Measurements from ENCODE around the gene SVEP1. TPM values are rescaled to one million over a fixed set of nuclear protein-coding genes. Genes with fewer than 3 reads are reported as not detected.

SVEP1 gene
- total RNA-seq, 1 donor from 2014 or later: 7.9 TPM

DNA sequence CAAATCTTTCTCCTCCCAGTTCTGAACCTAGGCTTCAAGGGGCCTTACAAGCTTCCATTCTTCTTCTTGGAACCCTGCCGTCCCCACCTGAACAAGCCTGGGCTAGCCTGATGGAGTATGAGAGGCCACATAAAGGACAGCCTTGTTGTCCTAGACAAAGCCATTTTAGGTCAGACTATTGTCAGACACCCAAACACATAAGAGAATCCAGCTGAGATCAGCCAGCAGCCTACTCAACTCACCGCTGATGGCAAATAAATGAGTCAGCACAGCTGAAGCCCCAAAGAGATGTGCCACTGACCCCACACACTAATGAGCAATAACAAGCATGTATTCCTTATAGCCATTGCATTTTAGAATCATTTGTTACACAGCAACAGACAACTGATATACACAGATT lies 33.8 kb downstream of the SVEP1 start:
- Mint-ChIP-seq H3K27ac (no peak overlapping the region), H3K27me3 (no peaks in the 10 kb centered on the region), H3K9me3 (no peaks in the 10 kb centered on the region), H3K36me3 (no peaks in the 10 kb centered on the region), H3K4me1 (ENCODE audit: unreplicated experiment) (no peaks in the 10 kb centered on the region), H3K4me3 (no peak overlapping the region)
- TF ChIP-seq, protein P1, sequence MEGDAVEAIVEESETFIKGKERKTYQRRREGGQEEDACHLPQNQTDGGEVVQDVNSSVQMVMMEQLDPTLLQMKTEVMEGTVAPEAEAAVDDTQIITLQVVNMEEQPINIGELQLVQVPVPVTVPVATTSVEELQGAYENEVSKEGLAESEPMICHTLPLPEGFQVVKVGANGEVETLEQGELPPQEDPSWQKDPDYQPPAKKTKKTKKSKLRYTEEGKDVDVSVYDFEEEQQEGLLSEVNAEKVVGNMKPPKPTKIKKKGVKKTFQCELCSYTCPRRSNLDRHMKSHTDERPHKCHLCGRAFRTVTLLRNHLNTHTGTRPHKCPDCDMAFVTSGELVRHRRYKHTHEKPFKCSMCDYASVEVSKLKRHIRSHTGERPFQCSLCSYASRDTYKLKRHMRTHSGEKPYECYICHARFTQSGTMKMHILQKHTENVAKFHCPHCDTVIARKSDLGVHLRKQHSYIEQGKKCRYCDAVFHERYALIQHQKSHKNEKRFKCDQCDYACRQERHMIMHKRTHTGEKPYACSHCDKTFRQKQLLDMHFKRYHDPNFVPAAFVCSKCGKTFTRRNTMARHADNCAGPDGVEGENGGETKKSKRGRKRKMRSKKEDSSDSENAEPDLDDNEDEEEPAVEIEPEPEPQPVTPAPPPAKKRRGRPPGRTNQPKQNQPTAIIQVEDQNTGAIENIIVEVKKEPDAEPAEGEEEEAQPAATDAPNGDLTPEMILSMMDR (conservative IDR thresholded peaks at IDR 0.05): no peak
- no peak for DNase-seq (ENCODE audit: extremely low spot score, unreplicated experiment)

DNA sequence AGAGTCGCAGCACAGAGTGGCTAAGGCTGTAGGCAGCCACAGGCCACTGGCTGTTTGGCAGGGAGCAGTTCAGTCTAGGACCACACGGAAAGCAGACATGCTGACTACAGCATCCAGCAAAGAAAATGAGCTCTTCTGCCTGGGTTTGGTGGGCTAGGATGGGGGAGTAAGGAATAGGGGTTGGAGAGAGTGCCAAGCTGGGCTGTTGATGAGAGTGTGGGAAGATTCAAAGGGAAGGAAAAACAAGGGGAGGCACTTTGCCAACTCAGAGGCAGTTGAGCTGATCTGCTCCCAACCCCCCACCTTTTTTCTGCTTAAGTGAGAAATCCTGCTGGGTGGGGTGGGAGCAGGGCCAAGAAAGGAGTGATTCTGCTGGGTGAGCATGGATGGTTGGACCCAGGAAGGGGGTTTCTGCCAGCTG lies 35.9 kb downstream of the SVEP1 start:
- no peak for DNase-seq (ENCODE audit: extremely low spot score, unreplicated experiment)
- H3K4me1 Mint-ChIP-seq (ENCODE audit: unreplicated experiment): no peaks in the 10 kb centered on the region
- peaks cover 3% of the 10 kb centered on the region for H3K27me3 Mint-ChIP-seq
- TF ChIP-seq, protein P1 (conservative IDR thresholded peaks at IDR 0.05): no peak
- no peaks in the 10 kb centered on the region for H3K36me3 Mint-ChIP-seq
- no peaks in the 10 kb centered on the region for H3K9me3 Mint-ChIP-seq
- no peak overlapping the region for H3K4me3 Mint-ChIP-seq
- no peak overlapping the region for H3K27ac Mint-ChIP-seq

DNA sequence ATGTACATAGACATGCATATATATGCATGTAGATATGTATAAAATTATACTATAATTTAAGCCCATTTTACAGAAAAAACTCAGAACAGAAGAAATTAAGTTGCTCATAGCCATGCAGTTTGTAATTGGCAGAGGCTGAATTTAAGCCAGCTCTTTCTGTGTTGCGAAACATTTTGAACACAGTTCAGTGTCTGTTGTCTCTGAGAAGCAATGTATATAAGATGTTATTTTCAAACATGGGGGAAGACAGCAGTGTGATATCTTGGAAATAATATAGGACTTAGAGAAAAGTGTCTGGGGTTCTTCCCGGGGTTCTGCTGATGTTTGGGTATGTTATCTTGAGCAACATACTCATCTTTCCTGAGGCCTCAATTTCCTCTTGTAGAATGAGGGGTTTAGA lies 37.6 kb downstream of the SVEP1 start:
- Mint-ChIP-seq H3K27me3 (peaks cover 3% of the 10 kb centered on the region), H3K4me1 (ENCODE audit: unreplicated experiment) (no peaks in the 10 kb centered on the region), H3K9me3 (no peaks in the 10 kb centered on the region), H3K4me3 (no peak overlapping the region), H3K36me3 (no peaks in the 10 kb centered on the region), H3K27ac (no peak overlapping the region)
- no peak for DNase-seq (ENCODE audit: extremely low spot score, unreplicated experiment)
- TF ChIP-seq, protein P1 (conservative IDR thresholded peaks at IDR 0.05): no peak

DNA sequence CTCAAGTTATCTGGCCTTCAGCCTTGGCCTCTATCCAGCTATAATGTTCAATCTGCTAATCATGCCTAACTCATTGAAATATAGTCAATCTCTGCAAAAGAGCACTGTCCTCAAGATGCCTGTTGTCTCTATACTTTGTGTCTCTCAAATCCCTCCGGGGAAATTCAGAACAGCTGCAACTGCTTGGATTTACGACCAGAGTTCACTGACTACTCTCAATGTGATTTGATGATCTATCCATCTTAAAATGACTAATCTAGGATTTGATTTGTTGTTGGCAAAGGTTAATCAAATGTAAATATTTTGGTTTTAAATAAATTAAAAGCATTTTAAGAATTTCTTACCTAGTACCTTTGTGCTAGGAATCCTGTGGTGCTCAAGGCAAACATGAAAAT lies 40.9 kb downstream of the SVEP1 start:
- Mint-ChIP-seq H3K36me3 (peaks cover 7% of the 10 kb centered on the region), H3K27me3 (peaks cover 3% of the 10 kb centered on the region), H3K4me1 (ENCODE audit: unreplicated experiment) (no peaks in the 10 kb centered on the region), H3K9me3 (no peaks in the 10 kb centered on the region), H3K27ac (no peak overlapping the region), H3K4me3 (no peak overlapping the region)
- TF ChIP-seq, protein P1 (conservative IDR thresholded peaks at IDR 0.05): no peak
- no peak for DNase-seq (ENCODE audit: extremely low spot score, unreplicated experiment)

DNA sequence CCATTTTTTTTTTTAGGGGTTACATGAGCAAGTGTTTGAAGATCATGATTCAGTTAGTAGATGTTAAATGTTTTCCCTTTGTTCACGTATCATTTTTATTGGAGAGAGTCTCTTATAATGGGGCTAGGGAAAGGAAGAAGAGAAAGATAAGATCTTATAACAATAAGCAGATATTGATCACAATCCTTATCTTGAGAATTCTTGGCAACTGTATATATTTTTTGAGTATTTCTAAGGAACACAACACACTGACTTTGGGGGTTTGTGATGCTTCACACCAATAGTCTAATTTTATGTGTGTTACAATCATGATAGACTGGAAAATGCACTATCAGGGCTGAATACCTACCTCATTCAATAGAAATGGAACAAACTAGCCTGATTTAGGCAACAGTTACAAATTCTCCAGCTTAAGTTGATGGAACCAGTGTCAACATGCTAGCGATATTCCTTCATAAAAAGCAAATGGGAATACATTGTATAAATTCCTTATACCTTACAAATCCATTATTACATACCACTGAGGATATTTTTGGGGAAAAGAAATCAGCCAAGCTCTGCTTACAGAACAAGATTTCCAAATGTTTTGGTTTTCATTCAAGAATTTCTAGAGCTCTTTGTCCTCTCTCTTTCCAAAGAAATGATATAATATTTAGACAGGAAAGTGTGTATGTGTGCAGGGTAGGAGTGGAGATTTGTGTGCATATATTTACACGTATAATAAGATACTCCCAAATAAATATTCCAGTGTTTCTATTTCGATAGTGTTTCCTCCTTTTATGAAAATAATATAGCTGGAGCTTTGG lies 41.5 kb downstream of the SVEP1 start:
- no peak overlapping the region for H3K27ac Mint-ChIP-seq
- peaks cover 3% of the 10 kb centered on the region for H3K27me3 Mint-ChIP-seq
- TF ChIP-seq, protein P1 (conservative IDR thresholded peaks at IDR 0.05): no peak
- no peak for DNase-seq (ENCODE audit: extremely low spot score, unreplicated experiment)
- no peaks in the 10 kb centered on the region for H3K9me3 Mint-ChIP-seq
- H3K4me1 Mint-ChIP-seq (ENCODE audit: unreplicated experiment): no peaks in the 10 kb centered on the region
- no peak overlapping the region for H3K4me3 Mint-ChIP-seq
- H3K36me3 Mint-ChIP-seq: peaks cover 7% of the 10 kb centered on the region

Data from type B pancreatic cell (in vitro differentiated cells).